Ovary (tissue), 3 donors: Measurements from ENCODE around the gene TNFRSF9.

Source experiments
- EP300 ChIP-seq: sonication (generic); formaldehyde crosslinking; IDR thresholded peaks from one replicate; pipeline ENCODE4 v1.6.1; 2017; ENCODE audit warnings: antibody characterized with exemption
- TF ChIP-seq, protein P1 (sequence below), 3 donors: fragments of 450-650 bp in 2 of 3; fragments of 200-600 bp in 1 of 3; IDR thresholded peaks; one replicate each; pipeline versions ENCODE4 v1.5.1 to v1.8.0; 2016 to 2022; ENCODE audit warnings: antibody characterized with exemption in 3 of 3, mild to moderate bottlenecking in 1 of 3
- donor health status: DM: no; HTN: no; CAD: no.

DNA sequence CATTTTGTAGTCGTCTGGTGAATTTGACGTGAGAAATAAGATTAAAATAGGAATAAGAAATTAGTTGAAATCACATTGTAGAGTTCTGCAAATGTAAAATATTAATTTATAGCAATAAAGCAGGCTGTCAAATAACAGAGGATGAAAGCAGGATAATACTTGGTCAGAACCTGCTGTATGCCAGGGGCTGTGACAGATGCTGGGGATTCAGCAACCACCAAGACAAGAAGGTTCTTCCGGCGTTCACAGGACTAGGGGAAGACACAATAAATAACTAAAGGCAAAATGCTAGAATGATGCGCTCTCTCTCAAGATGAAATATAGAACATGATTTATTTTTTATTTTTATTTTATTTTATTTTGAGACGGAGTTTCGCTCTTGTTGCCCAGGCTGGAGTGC is 14.0 kb upstream of the TNFRSF9 start:
- TF ChIP-seq, protein P1, sequence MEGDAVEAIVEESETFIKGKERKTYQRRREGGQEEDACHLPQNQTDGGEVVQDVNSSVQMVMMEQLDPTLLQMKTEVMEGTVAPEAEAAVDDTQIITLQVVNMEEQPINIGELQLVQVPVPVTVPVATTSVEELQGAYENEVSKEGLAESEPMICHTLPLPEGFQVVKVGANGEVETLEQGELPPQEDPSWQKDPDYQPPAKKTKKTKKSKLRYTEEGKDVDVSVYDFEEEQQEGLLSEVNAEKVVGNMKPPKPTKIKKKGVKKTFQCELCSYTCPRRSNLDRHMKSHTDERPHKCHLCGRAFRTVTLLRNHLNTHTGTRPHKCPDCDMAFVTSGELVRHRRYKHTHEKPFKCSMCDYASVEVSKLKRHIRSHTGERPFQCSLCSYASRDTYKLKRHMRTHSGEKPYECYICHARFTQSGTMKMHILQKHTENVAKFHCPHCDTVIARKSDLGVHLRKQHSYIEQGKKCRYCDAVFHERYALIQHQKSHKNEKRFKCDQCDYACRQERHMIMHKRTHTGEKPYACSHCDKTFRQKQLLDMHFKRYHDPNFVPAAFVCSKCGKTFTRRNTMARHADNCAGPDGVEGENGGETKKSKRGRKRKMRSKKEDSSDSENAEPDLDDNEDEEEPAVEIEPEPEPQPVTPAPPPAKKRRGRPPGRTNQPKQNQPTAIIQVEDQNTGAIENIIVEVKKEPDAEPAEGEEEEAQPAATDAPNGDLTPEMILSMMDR (IDR thresholded peaks at IDR 0.05), result no peak
- no peak for TF ChIP-seq EP300
